ENCODE results near the gene ROR2.
"Not testable (repeated sequence)": the region's sequence is repeated elsewhere in the genome, so short reads cannot be mapped to it uniquely, and the experiment has no call there.

Gene ROR2

DNA sequence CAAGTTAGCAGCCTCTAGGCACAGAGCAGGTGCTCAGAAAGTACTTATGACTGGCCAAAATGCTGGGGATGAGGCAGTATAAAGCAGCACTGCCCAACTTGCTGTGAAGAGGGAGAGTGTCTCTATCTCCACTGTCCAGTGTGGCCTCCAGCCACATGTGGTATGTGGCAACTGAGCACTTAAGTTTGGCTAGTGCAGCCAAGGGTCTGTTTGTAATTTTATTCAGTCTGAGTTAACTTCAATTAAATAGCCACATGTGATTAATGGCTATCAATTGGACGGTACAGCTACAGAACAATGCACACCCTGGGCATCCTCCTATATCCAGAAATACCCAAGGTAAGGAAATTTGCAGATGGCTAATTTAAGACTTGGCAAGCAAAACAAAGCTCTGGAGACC is 26.9 kb downstream of the ROR2 start:
- DNase-seq = no peak

- no peak for DNase-seq
Observed at GRCh38 chr9:91921371-91921770, 28.7 kb downstream of the ROR2 start.

DNA sequence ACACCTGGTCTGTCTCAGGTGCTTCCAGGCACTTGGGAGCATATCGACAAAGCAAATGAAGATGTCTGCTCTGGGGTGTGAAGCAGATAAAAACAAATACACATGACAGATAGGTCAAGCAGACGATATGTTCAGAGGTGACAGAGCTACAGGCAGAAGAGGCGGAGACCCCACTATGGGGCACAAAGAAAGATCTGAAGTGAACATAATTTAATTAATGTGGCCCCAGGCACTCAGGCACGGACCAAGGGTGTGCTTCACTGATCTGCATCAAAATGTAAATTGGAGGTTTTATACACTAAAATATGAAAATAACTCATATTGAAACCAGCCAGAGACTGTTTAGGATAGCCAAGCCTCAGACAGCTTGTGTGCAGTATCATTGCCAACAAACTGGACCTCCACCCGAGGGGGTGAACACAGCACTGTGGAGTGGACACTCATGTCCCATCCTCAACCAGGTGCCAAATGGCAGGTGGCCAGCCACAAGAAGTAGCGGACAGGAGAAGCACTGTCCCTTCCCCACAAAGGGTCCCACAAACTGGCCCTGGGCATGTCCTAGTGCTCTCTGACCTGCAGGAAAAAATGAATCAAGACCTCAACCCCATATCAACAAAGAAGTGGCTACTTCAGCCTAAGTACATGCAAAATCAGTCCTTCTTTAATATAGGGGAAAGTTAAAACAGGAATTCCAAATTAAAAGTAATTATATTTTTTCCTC is 29.2 kb downstream of the ROR2 start:
- DNase-seq = no peak

DNA sequence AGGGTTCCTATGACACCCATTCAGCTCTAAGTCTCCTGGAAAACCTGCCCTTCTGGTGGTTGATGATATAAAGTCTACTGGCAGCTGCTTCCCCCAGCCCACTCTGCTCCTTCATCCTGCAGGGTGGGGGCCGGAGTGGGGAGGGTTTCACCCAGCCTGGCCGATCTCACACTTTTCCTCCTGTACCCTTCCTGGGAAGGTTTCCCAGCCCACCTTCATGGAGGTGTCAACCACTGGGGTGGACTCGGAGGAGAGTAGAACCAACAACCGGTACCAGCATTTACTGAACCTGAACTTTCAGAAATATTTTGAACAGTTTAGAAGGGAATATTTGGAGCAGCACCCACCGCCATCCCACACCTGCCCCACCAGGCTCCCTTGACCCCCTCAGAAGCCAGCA is 30.4 kb downstream of the ROR2 start:
- DNase-seq = no peak

GRCh38 chr9:91917436-91917835 is 32.6 kb downstream of the ROR2 start:
- no peak for DNase-seq

DNA sequence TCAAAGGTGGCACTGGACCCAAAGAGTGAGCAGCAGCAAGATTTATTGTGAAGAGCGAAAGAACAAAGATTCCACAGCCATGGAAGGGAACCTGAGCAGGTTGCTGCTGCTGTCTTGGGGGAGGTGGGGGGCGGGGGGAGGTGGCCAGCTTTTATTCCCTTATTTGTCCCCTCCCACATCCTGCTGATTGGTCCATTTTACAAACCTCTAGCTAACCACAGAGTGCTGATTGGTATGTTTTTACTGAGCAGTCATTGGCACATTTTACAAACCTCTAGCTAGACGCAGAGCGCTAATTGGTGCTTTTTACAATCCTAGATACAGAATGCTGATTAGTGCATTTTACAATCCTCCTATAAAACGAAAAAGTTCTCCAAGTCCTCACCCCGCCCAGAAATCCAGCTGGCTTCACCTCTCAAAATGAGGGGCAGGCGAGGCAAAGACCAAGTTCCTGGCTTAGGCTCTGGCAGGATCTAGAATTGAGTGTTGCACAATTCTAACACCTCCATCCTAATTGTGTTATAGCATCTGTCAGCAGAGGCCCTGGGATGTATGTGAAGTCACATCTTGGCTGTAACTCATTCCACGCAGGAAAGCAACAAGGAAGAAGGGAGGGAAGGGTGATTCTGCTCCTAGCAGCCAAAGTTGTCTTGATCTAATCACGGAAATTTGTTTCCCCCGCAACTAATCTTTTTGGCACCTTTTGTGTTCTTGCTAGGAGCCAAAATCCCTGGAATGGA is 34.3 kb downstream of the ROR2 start:
- DNase-seq = no peak

GRCh38 chr9:91914937-91915336 is 35.1 kb downstream of the ROR2 start:
- no peak for DNase-seq

DNA sequence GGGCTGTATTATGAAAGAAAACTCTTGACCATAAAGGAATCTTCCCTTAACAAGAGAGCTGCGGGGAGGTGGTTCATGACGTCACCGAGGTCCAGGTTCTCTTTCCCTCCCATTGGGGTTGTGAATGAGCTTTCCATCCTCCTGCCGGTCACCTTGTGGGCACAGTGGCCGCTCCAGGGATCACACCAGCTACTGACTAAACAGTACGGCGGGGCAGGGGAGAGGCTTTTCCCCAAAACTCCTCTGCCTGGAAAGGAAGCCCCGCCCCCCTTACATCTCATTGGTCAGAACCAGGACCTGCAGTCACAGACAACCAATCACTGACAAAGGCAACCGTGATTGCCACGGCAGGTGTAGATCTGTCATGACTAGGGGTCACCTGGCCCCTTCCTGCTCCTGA is 35.6 kb downstream of the ROR2 start:
- DNase-seq = no peak

DNA sequence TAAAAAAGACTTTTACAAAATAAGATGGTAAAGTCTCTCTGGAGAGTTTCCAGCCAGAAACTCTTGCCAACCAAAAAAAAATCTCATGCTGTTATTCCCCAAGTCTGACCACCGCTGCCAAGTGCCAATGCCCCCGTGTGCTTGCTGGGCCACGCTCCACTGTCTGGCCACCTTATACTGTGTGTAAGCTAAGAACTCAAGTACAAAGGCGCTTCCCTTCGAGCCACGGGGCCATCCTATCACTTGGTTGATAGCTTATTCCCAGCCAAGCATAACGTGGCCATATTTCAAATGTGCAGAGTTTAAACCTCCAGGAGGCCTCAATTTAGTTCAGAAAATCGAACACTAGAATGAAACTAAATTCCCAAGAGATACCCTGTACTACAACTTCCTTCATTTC is 36.0 kb downstream of the ROR2 start:
- no peak for DNase-seq

DNA sequence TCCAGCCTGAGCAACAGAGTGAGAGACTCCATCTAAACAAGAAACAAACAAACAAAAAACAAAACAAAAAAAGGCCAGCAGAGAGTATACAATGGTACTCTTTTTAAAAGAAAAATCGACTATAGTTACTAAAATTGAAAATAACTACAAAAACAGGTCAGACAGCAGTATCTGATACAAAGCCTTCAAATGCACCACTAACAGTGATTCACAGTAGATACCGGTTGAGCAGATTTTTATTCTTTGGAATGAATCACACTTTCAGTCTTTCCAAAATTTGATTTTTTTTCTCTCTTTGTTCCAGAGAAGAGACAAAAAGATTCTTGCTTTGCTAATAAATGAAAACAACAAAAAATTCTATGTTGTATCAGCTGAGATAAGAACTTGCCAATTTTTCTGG is 36.9 kb downstream of the ROR2 start:
- no peak for DNase-seq

GRCh38 chr9:91911657-91912056 is 38.4 kb downstream of the ROR2 start:
- no peak for DNase-seq

DNA sequence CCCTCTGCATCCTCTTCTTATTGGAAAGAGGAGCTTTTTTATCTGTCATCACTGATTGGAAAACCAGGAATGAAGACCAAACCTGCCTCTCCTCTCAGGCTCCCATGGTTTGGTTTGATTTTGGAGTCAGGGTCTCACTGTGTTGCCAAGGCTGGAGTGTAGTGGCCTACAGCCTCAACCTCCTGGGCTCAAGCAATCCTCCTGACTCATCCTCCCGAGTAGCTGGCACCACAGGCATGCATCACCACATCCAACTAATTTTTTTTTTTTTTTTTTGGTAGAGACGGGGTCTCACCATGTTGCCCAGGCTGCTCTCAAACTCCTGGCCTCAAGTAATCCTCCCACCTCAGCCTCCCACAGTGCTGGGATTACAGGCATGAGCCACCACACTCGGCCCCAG is 40.8 kb downstream of the ROR2 start:
- not testable (repeated sequence) for DNase-seq

- DNase-seq = no peak
Observed at GRCh38 chr9:91908746-91909145, 41.3 kb downstream of the ROR2 start.

GRCh38 chr9:91908293-91908623 is 41.8 kb downstream of the ROR2 start:
- no peak for DNase-seq

GRCh38 chr9:91907484-91908292 is 42.3 kb downstream of the ROR2 start:
- DNase-seq = no peak

GRCh38 chr9:91905991-91906469 is 44.0 kb downstream of the ROR2 start:
- peak; percentile 4 to 12 for DNase-seq

DNA sequence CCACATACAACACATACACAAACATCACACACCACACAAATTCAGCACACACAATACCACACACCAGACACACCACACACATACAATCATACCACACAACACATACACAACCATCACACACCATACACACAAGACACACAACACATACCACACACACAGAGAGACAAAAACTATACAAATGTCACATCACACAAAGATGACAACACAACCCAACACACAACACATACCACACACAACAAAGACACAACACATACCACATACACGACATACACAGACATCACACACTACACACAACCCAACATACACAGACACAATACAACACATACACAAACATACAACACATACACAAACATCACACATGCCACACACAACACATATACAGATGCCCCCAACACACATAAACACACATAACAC is 44.8 kb downstream of the ROR2 start:
- DNase-seq = no peak

GRCh38 chr9:91904588-91905236 is 45.3 kb downstream of the ROR2 start:
- no peak for DNase-seq

DNA sequence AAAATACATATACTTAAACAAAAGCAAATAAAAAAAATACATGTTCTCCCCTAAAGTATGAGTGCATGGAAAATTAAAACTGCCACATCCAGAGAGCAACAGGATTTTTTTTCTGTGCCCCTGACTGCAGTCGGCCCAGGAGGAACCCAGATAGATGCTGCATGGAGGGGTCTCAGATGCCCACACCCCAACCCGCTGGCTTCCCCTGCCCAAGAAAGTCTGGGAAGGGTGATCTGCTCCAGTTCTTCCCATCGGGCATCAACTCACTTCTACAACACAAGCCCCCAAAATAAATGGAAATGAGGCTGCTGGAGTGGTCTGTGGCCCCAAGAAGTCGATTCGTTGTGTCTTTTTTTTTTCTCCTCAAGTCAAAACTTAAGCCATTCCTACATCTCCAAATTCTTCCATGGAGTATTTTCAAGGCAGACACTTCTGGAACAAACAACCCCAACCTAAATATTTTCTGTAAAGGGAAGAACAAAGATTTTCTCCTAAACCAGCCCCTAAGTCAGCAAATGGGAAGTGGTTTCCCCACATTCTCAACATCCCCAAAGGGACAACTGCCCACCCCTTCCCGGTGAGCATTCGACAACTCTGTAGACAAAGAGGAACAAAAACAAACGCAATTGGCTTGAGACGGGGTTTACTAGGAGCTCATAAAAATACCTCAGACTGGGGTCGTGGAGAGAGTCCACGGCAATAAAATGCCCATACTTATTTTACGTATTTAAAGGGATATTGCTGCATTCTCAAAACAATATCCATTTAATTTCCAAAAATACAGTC is 46.7 kb downstream of the ROR2 start:
- DNase-seq = no peak

- DNase-seq = no peak
Observed at GRCh38 chr9:91902475-91903125, 47.4 kb downstream of the ROR2 start.

DNA sequence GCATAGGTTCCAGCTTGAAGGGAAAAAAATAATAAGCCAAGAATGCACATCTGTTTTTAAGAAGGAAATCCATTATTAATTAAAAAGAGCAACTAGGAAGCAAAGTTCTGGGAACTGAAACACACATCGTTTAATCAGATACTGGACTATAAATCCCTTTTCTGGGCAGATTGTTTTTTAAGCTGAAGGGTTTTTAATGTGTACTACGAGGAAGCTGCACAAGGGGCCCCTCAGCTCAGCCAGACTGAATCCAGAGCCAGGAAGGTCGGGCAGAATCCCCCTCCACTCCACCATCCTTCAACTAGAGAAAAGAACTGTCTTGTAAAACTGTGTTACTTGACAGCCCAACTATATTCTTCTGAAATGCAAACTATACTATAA is 49.2 kb downstream of the ROR2 start:
- no peak for DNase-seq

All from stimulated activated CD4-positive, alpha-beta T cell treated with anti-CD3 and anti-CD28 coated beads, Interleukin-2, amount 100 ng/mL, for 48 hours (primary cell).